Adrenal gland (tissue), 5 donors: ENCODE results near the gene METTL13.

Source experiments
- CTCF ChIP-seq, 6 experiments: fragments of 450-650 bp in 4 of 6; fragments of 200-600 bp in 2 of 6; sonication (generic) in 1 of 6; IDR thresholded peaks; 1 replicate in 5 of 6; 2 replicates in 1 of 6; pipeline versions ENCODE4 v1.5.1 to v1.8.0; 2016 to 2021; ENCODE audit warnings: antibody characterized with exemption in 6 of 6, mild to moderate bottlenecking in 2 of 6, moderate library complexity in 1 of 6
- POLR2A ChIP-seq, 2 donors: fragments of 450-650 bp; IDR thresholded peaks; one replicate each; pipeline ENCODE4 v1.6.1; 2017; ENCODE audit warnings: antibody characterized with exemption in 2 of 2, mild to moderate bottlenecking in 2 of 2, moderate library complexity in 1 of 2
- donor health status: DM: no; HTN: no; CAD: no.

- no peak for TF ChIP-seq POLR2A (IDR thresholded peaks at IDR 0.05)
- no peak for TF ChIP-seq CTCF (IDR thresholded peaks at IDR 0.05)
These were observed 21.6 kb downstream of the METTL13 start for GRCh38 chr1:171803045-171803444.
